HG03139 (cell line): ENCODE results near the gene PTPRM.

Source experiments
- ATAC-seq: cut with Tn5 transposase; IDR thresholded peaks from one replicate; pipeline ENCODE4 v1.9.1; 2021; ENCODE audit not compliant: unreplicated experiment

PTPRM gene

DNA sequence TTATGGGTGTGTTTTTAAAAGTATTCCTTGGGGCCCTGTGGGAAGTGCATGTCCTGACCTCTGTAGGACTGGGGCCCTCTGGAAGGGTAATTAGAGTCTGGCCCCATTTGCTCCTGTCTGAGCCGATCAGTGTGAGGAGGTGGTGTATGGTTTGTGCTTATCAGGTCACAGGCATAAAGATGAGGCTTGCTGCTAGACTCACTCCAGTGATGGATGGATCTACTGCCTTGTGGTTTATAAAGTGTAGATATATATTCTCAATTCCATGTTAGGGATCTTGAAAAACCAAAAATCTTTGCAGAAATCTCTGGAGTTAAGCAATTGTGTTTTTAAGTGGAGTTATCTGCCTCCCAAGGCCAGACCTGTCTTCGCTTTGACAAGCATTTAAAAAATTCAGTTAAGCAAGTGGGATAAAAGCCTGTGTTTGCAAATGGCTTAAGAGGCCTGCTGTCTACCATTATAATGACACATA is 182.4 kb downstream of the PTPRM start:
- no peak for ATAC-seq

DNA sequence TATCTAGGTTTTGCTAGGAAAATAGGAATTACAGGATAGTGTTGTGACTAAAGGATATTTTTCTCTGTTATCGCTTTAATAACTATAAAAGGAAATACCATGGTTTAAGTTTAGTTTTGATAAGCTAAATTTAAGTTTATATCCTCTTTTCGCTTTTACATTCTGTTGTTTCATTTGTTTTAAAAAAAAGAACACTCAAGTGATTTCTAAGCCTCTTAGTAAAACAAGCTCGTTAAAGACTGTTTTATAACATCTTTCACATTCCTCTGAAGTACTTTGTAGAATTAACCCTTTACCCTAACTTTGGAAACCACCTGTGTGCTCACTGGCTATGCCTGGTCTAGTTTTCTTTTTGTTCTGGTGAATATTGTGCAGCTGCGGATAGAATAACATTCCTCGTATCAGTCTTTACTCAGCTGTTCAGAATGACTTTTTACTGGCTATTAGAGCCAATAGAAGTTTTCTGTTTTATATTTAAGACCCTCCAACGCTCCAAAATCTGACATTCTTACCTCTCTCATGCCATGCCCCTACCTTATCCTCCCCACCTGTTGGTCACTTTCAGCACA is 183.1 kb downstream of the PTPRM start:
- no peak for ATAC-seq

DNA sequence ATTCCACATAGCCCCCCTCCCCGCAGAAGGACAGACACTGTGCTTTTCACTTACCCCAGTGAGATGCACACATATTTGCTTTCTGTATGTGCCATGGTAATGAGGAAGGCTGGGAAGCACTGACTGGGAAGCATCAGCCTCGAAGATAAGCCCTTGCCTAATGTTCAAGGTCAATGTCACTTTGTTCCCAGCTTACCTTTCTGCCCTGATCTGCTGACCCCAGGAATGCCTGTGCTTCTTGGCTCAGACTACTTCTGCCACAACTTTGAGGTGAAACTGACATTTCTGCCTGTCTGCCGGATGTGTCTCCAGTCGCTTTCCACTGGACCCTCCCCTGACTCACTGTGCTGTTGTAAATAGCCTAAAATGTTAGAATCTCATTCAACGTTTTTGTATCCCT is 183.8 kb downstream of the PTPRM start:
- ATAC-seq: no peak

DNA sequence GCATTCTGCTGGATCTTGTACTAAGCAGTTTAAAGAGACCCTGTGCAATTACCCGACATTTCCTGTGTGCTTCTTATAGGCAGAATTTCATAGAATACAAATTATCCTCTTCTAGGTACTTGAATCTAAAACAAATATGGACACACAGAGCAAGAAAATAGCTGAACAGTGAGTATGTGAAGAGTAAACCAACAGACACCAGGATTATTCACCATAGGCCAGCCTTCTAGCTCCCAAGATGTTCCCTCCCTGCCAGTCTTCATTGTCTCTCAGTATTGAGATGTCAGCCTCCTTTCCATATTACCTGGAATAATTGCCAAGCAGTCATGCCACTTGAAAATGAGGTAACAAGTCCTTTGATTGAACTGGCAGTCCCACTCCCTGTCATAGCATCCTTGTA is 187.1 kb downstream of the PTPRM start:
- no peak for ATAC-seq

DNA sequence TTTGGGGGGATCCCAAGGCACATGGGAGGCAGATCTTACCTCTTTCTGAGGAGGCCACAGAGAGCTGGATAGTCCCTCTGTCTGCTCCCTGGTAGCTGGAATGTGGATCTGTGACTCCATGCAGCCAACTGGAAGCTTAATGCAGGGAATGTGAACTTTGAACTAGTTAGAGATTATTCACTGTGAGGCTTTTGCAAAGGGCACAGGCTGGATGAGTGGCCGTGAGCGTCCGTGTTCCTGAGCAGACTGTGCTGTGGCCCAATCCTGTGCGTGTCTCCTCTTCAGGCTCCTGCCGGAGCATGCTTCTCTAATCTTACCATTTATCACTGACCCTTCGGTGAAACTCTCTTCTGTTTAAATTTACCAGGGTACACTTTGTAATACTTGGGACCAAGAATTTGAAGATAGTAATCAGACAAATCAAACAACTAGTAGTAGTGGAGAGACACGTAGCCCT is 187.6 kb downstream of the PTPRM start:
- ATAC-seq: no peak

DNA sequence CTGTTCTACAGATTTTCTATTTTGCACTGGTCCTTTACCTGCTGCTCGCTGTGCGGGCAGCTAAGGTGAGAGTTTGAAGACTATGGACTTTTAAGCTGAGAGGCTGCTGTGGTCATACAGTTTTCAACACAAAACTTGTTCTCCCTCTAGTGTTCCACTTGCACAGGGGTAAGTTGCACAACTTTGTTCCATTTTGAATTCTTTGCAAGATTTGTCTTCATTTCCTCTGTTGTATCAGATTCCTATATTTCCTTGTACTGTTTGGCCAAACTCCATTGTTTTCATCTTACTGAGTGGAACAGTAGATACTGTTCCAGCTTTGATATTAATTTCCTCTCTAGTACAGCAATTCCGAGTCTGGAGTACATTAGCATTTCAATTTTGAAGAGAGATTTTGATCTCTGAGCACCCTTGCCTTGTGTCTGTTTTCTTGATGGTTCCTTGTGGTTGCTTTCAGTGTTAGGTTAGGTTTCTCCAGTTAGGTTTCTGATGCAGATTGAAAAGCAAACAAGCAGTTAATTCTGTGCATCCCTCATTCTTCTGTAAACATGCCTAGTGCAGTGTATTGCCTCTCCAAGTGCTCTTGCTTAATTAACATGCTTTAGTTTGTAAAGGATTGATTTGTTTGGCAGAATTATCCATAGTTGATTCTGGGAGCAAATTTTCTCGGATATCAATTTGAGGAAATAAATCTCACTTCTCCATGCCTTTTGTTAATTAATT is 188.8 kb downstream of the PTPRM start:
- no peak for ATAC-seq

DNA sequence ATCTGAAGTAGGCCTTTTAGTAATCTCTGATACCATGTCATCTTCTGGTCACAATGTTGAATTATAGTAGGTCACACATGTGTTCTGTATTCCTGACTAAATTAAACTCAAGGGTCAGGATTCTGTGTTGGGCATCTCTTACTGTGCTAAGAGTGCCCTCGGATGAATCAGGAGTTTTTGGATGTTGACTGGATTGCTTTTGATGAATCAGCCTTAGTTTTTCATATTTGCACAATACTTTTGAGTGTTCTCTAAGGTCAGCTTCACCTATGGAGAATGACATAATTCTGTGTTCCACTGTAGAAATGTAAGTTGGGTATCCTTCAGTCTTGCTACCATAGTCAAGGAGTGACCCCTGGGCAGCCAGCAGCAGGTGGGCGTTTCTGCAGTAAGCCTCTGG is 190.1 kb downstream of the PTPRM start:
- ATAC-seq: no peak

DNA sequence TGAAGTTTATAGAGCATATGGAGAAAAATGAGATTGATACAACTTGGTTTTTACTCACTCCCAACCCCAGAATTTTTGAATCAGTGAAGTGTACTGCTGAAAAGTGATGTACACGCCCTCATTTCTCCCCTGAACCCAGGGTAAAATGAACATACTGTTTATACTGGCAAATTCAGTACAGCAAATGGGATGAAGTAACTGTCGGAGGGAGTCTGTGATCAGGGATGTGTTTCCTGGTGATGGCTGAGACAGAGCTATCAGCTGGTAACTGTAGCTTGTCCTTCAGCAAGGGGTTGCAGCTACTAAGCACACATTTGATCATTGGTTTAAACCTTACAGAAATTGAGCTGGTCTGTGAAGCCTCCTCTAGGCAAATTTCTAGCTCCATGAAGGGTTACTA is 191.6 kb downstream of the PTPRM start:
- ATAC-seq: no peak

DNA sequence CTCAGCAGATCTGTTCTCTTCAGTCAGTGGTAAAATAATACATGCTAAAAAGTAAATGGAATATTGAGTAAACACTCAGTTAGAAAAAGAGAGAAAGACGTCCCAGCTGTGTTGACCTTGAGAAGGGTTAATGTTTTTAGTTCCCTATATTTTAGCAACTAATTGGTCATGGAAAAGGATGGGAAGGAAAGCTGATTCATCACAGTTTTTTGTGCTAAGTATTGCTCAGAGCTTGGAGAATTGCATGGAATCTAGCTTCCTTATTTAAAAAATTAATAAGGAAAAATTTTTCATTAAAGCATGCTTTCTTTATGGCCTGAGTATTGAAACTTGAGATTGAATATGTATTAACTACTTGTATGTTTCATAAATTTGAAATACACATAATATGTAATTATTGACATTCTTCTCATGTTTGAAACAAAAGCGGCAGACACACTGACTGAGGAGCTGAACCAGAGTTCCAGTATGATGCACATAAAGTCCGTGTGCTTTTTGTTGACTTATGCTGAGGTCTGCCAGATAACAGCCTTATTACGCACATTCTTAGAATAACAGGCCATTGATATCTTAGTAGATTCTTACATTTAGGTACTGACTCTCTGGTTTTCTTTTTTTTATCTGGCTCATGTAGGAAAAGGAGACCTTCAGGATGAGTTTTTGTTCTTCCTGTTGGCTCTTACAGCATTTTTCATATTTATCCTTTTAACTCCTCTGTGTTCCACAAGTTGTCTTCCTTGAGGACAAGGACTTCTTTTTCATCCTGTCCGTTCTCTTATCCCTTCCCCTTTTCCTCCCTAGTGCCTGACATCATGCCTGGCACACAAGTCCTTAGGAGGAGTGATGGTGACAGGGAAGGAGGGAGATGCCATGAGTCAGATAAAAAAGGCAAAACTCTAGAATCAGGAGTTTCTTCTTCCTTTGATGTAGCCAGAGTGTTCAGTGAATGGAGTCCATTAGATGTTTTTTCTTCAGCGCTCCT is 194.1 kb downstream of the PTPRM start:
- ATAC-seq: no peak

DNA sequence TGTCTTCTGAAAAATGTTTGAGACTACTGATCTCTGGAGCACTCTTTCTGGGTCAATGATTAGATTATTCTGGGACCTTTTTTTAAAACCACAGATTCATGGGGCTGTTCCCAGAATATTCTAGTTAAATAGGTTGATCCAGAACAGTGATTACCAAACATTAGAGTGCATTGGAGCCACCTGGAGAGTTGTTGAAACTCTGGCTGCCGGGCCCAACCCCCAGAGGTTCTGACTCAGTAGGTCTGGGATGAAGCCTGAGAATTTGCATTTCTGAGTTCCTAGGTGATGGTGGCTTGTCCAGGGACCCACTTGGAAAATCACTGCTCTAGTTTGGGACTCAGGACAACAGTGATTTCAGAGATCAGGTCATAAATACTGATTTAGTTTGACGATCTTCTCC is 197.3 kb downstream of the PTPRM start:
- no peak for ATAC-seq

DNA sequence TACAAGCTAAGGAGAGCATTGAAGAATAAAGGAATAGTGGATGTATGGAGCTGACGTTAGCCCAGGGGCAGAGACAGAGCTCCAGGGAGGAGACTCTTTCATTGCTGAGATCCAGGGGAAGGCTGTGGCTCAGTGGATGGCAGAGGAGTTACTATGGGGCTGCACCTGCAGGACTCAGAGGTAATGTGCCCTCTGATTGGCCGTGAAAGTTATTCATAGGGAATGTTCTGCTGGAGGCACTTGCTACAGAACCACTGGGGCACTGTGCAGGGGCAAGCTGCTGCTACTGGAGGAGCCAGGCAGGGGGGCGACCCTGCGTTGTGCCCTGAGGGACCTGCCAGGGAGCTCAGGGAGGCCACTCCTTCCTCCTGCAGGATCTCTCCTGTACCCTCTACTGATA is 199.2 kb downstream of the PTPRM start:
- ATAC-seq: no peak

DNA sequence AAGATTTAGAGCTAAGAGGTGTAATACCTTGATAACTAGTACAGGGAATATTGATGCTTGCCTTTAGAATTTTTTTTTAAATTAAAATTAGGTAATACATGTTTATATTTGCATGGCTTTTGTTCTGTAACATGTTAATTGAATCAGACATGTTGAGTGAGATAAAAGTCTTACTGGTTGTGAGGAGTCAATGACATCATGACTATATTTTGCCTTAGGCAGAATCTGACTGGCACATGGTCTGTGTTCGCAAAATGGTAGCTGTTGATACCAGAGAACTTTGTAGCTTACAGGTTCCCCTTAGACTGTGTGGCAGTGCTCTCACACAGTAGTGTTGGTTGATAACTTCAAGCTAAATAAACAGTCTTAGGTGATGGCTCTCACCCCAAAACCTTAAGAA is 199.7 kb downstream of the PTPRM start:
- ATAC-seq: no peak

DNA sequence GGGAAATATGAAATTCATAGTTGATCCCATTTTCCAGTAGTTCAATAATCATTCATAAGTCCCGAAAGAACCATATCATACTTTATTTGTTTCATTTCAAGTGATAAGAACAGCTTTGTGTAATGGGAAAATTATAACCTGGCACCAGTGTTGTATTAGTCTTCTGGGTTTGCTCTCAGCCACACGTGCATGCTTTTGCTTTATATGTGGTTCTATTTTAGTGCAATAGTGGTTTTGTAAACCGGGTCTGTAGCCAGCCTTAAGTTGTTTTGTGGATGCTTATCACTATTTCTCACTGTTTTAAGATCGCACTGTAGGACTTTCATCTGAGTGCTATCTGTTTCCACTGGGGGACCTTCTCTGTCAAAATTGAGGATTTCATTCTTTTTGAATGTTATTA is 203.8 kb downstream of the PTPRM start:
- ATAC-seq: no peak

DNA sequence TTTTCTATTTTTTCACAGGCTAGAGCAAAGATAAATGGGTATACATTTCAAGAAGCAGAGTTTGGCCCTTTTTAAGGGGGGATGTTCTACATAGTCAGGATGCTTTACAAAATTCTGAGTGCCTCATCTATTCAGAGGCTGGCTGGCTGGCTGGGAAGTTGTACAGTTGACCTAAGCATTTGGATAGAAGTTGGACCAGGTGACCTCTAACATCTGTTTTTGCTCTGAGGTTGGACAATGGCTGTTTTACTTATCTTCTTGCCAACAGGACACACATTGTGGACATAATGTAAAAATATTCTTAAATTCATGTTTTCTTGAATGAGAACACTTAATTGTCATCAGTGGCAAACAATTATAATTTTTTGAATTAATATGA is 205.4 kb downstream of the PTPRM start:
- ATAC-seq: no peak

DNA sequence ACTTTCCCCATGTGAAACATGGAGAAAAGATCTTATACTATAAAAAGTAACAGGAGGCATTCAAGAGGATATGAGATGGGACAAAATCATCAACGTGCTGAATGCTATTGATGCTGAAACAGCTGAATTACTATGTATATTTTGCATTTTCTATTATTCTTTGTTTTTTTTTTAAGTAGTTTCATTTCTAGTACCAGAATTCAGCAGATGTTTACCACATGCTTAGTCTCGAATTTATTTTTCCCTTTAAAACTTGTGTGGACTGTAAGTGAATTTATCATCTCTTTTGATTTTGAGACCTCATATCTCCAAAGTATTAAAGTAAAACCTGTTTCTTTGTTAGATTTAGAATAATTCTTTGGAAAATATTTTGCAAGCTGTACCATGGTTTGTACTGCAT is 205.8 kb downstream of the PTPRM start:
- ATAC-seq: no peak

DNA sequence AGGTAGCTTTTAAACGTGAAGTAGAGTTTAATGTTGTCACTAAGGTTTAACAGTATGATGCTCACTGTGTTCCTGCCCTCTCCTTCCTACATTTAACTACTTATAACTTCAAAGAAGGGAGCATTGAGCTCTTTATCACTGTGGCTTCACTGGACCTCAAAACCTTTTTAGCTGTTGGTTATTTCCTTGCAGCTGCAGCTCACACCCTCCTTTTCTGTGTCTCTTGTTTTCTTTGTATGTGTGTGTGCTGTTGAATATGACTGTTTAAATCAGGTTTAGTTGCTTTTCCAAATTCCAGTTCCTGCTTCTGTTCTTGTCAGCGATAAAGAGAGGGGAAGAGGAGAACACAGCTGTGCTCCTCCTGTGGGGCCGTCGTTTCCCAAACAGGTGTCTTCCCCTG is 208.0 kb downstream of the PTPRM start:
- no peak for ATAC-seq

DNA sequence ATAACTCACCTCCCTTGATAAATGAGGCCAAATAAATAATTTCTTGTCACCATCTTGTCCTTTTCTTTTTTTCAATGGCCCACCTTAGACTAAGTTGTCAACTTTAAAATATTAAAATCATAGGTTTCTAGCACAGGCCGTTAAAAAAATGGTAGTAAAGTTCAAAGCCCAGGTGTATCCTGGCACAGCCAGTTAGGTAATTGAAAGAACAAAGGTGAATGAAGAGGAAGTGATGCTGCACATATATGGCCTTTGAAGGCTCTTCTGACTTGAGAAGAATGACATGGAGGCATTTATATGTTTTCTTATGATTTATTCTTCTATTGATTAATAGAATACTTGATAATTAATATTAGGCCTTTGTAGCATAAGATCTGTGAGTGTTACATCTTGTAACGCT is 208.7 kb downstream of the PTPRM start:
- no peak for ATAC-seq

DNA sequence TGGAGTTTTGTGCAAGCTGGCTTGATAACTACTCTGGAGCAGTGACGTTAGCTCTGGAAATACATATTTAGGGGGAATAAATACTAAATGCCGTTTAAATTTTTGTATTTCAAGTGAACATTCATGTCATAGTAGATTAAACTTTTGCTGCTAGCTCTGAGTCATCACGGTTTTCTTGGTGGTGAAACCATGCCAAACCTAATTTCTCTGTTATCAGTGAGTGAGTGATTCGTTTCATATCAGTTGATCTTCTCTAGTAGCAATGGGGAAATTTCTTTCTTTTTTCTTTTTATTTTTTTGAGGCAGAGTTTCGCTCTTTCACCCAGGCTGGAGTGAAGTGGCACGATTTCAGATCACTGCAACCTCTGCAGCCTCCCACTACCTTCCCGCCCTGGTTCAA is 211.1 kb downstream of the PTPRM start:
- ATAC-seq: no peak

DNA sequence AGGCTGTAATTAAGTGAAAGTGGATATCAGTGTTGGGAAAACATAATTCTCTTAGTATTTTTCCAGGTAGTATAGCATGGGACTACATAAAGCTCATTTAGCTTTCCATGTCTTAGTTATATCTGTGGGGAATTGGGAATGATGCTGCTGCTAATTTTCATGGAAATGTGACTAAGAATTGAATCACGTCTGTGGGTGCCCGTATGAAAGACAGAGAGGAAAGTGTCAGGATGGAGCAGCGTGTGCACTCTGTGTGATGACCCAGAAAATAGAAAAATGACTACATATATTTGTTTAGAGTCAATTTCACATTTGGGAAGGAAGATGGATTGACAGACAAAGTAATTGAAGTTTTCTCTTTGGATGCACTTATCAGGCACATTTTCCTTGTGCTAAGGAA is 212.1 kb downstream of the PTPRM start:
- no peak for ATAC-seq

DNA sequence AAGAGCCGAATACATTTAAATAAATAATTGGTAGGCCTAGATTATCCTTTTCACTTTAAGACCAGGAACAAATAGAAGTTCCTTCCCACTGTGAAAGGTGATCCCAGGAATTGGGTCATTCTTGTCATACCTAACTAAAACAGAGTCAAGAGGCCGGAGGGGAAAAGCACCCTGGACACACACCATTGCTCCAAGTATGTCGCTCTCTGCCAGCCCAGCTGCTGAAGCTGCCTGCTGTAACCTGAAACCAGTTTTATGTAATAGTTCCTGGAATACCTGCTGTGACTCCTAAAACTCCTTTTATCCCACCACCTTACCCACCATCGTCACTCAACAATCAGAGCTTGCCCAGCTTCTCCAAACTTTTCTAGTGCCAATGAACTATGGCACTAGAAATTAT is 217.1 kb downstream of the PTPRM start:
- no peak for ATAC-seq

DNA sequence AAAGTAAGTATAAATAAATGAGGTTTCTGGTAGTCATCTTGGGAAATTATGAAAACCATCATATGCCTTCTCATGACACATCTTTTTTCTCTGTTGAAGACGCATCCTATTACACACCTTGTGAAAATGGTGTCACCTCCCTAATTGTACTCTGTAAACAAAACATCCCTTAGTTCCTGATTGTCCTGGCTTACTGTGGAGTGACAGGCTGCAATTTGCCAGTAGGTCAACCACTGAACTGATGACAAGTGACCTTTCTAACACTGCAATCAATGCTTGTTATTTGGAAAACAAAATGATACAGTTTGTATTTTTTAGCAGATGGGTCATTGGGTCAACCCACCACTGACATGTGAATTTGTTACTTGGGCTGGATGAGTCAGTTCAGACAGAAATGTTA is 219.5 kb downstream of the PTPRM start:
- ATAC-seq: no peak

DNA sequence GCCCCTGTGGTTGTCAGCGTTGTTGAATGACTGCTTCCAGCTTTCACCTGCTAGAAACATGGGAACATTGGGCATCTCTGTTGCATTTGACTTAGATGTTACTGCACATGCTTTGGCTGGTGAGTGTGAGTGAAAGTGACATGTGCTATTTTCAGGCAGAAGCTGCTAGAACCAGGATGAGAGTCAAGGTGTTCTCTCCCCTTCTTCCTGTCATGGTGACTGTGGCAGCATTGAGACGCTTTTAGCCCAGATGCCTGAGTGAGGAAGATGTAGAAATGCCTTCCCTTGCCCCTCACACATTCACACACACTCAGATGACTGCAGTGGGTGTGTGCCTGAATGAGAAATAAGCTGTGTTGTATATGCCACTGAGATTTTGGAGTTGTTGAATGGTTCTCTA is 220.2 kb downstream of the PTPRM start:
- no peak for ATAC-seq
